ENCODE data around the gene RHOA. TPM values are rescaled to one million over a fixed set of nuclear protein-coding genes. Genes with fewer than 3 reads are reported as not detected.
A peak's percentile ranks its signal among the peaks of the same experiment; 100 is the strongest.

The RHOA gene
- 601 TPM for total RNA-seq
- long read RNA-seq, transcript RHOA-206 (4 exons, 889 nt) = minor isoform, 5 of 768 reads
- long read RNA-seq, transcript RHOA-202 (5 exons, 2,031 nt) = major isoform, 664 of 768 reads
- long read RNA-seq, partial matches to known transcripts = 38 of 768 reads
- long read RNA-seq, other reads (novel, unspliced or antisense) = 57 of 768 reads

DNA sequence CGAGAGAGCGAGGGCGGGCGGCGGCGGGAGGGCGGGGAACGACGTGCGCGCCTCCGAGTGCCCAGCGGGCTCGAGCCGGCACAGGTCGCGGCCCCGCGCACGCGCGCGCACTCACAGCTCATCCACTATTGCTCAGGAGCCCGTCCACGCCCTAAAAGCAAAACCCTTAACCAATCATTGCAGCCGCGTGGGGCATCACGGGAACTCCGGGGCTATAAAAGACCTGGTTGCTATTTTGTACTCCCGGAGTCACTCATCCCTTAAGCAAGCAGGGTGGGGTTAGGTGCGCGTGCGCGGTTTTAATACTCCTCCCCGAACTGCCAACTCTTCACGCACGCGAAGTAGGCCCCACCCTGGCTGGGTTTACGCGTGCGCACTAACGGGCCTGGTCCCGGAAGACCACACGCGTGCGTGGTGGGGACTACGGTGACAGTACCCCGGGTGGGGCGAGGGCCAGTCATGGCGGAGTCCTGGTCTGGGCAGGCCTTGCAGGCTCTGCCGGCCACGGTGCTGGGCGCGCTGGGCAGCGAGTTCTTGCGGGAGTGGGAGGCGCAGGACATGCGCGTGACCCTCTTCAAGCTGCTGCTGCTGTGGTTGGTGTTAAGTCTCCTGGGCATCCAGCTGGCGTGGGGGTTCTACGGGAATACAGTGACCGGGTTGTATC lies at the start of gene RHOA, which contains the start of gene TCTA:
TSS of gene RHOA (minus strand) at position 9 of the 664 bp plus-strand sequence. CDS start 36,387 bp downstream, outside the sequence.
TSS of gene TCTA (plus strand) at position 456 of the 664 bp plus-strand sequence. CDS start at position 460, 4 bp downstream.
- peaks cover 71% of the 10 kb centered on the region for H3K4me1 ChIP-seq
- intact Hi-C loops (cut with DNase I) = no loop called here

DNA sequence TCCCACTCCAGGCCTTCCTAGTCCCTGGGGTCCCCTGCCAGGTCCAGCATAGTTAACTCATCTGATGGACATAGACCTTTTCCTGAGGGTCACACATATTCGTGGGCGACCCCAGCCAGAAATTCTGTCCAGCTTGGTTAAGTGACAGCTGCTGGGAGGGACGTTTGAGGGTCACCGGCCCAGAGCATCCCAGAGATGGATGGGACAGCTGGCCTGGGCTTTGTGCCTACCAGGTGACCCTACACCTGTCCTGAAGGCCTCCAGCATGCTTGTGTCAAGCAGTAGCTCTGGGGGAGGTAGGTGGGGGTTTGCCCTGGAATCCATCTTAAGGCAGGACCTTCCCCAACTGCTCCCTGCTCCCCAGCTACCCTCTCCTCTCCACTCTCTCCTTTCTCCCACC lies 49.2 kb upstream of the RHOA start:
- ATAC-seq (no peak), DNase-seq (no peak)
- H3K27me3 ChIP-seq (ENCODE audit: low read depth) = no peaks in the 10 kb centered on the region
- peaks cover 15% of the 10 kb centered on the region for H3K4me1 ChIP-seq
- no peaks in the 10 kb centered on the region for H3K36me3 ChIP-seq
- H3K9me3 ChIP-seq = no peaks in the 10 kb centered on the region
- H3K4me3 ChIP-seq = no peak overlapping the region
- no peak for TF ChIP-seq CTCF (IDR thresholded peaks at IDR 0.05)
- intact Hi-C loops (cut with DNase I) = no loop called here
- H3K27ac ChIP-seq = peak overlapping the region; percentile 49

More for the DNA sequence above, at the start of gene RHOA, which contains the start of gene TCTA:
- DNase-seq (peak; percentile 99), ATAC-seq (peak; percentile 95 to 96)
- no peak for TF ChIP-seq CTCF (IDR thresholded peaks at IDR 0.05)
- H3K27ac ChIP-seq = peak within 1 kb of the TSS; percentile 99
- H3K36me3 ChIP-seq = peaks cover 27% of the 10 kb centered on the region
- H3K4me3 ChIP-seq = peak within 1 kb of the TSS; percentile 74
- H3K9me3 ChIP-seq = no peaks in the 10 kb centered on the region
- no peaks in the 10 kb centered on the region for H3K27me3 ChIP-seq (ENCODE audit: low read depth)

DNA sequence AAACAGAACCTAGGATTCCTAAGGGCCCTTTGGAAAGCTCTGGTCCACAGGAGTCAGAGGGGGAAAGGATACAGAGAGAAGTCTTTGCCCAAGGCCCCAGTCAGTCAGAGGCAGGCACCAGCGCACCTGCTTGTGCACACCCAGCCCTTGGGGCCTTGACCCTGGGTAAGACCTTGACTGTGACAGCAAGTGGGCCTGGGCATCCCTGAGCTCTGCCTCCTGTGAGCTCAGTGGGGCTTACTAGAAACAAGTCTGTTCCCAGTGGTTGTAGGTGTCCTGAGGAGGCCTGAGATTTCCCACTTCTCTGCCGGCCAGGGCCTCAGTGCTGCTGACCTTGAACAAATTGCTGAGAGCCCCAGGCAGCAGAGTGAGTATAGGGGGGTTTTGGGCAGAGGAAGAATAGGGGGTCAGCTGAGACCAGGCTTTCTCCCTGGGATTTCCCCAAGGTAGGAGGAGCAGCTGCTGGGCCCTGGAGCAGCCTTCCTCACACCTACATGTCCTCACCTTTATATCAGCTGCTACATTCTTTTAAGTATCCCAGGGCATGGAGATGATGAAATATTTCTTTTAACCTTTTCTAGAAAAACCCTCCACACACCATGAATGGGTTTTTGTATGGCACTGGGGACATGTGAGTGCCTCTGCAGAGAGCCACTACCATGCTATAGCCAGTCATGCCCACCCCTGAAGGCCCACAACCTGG lies 48.6 kb upstream of the RHOA start:
- H3K4me1 ChIP-seq = peaks cover 14% of the 10 kb centered on the region
- no peaks in the 10 kb centered on the region for H3K27me3 ChIP-seq (ENCODE audit: low read depth)
- H3K4me3 ChIP-seq = no peak overlapping the region
- no peaks in the 10 kb centered on the region for H3K36me3 ChIP-seq
- no peak for ATAC-seq
- no peak overlapping the region for H3K27ac ChIP-seq
- intact Hi-C loops (cut with DNase I) = no loop called here
- no peaks in the 10 kb centered on the region for H3K9me3 ChIP-seq
- no peak for DNase-seq
- no peak for TF ChIP-seq CTCF (IDR thresholded peaks at IDR 0.05)

- no peak for TF ChIP-seq CTCF (IDR thresholded peaks at IDR 0.05)
- no peaks in the 10 kb centered on the region for H3K27me3 ChIP-seq (ENCODE audit: low read depth)
- ATAC-seq (no peak), DNase-seq (no peak)
- H3K4me1 ChIP-seq = peaks cover 17% of the 10 kb centered on the region
- H3K4me3 ChIP-seq = no peak overlapping the region
- no peaks in the 10 kb centered on the region for H3K36me3 ChIP-seq
- no peaks in the 10 kb centered on the region for H3K9me3 ChIP-seq
- intact Hi-C loops (cut with DNase I) = no loop called here
- H3K27ac ChIP-seq = no peak overlapping the region
Measured at GRCh38 chr3:49456466-49456865, 44.7 kb upstream of the RHOA start.

GRCh38 chr3:49454898-49455681 lies 43.3 kb upstream of the RHOA start:
- no peak for TF ChIP-seq CTCF (IDR thresholded peaks at IDR 0.05)
- DNase-seq = no peak
- H3K4me1 ChIP-seq = peaks cover 13% of the 10 kb centered on the region
- H3K9me3 ChIP-seq = no peaks in the 10 kb centered on the region
- no peaks in the 10 kb centered on the region for H3K36me3 ChIP-seq
- H3K27ac ChIP-seq = peak overlapping the region; percentile 56
- intact Hi-C loops (cut with DNase I) = no loop called here
- peak; percentile 19 to 21 for ATAC-seq
- H3K27me3 ChIP-seq (ENCODE audit: low read depth) = no peaks in the 10 kb centered on the region
- no peak overlapping the region for H3K4me3 ChIP-seq

Data from lower lobe of right lung (tissue), 2 donors.